HG02798 (cell line): Measurements from ENCODE around the gene GLP2R.
"Not testable (repeated sequence)": the region's sequence is repeated elsewhere in the genome, so short reads cannot be mapped to it uniquely, and the experiment has no call there.

Source experiments
- ATAC-seq: cut with Tn5 transposase; IDR thresholded peaks from one replicate; pipeline ENCODE4 v1.9.1; 2021; ENCODE audit warnings: mild to moderate bottlenecking; ENCODE audit not compliant: unreplicated experiment, poor library complexity

Gene GLP2R

GRCh38 chr17:9917131-9917530 lies 91.4 kb downstream of the GLP2R start:
- ATAC-seq, result no peak

GRCh38 chr17:9917801-9918200 lies 92.1 kb downstream of the GLP2R start:
- no peak for ATAC-seq

DNA sequence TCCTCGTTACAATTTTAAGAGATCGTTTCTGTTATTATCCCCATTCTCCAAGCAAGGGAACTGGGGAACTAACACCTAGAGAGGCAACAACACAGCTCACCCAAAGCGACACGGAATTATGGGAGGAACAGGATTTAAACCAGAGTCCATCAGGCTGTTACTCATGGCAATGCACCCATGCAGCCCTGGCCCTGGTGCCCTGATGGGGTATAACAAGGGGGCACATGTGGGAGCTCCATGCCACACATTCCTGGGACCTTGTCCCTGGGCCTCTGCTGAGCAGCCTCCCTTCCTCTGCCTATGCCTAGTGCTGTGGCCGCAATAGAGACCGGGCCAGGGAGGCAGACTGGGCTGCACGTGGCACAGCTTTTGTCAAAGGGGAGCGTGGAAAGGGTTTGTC lies 92.6 kb downstream of the GLP2R start:
- no peak for ATAC-seq

DNA sequence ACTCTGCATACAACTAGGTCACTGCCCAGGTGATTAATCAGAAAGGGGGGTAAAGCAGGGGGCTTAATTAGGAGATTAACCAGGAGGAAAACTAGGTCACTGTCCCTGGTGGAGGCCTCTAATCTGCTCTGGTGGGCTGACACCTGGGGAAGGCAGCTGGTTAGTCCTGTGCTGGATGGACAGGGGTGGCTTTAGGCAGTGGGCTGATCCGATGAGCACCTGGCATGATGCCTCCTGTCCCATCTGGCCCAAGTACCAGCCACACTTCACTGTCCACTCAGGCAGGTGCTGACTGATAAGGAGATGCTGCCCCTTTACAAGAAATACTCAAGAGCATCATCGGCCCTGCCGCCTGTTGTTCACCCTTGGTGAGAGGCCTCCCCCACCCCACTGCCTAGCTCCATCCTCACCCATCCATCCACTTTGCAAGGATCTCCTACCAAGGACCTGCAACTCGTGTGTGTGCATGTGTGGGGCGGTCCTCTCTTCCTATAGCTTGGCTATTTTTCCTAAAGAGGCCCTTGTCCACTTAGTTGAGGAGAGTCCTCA lies 93.2 kb downstream of the GLP2R start:
- no peak for ATAC-seq

- not testable (repeated sequence) for ATAC-seq
These were observed 95.5 kb downstream of the GLP2R start for GRCh38 chr17:9921216-9921615.

- ATAC-seq, result no peak
These were observed 96.5 kb downstream of the GLP2R start for GRCh38 chr17:9922012-9922848.

DNA sequence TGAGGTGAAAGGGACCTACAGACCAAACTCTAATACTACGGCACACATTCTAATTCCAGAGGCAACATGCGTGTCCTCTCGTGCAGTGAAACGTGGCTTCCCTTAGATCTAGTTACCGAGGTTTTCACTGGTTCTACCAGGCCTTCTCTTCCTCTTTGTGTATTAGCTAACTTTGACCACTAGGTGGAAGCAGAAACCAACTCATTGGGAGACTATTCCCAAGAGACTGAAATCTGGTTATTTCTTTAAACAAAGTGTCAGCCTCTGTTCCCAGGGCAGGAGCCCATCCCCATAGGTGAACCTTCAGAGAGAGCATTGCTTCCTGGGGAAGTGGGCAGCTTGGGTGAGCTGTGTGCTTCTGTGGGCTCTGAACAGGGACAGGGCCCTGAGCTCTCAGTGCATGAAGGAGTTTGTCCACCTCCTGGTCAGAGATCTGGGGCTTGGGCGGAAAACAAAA lies 99.0 kb downstream of the GLP2R start:
- ATAC-seq, result peak; percentile 56

- ATAC-seq, result no peak
These were observed 99.7 kb downstream of the GLP2R start for GRCh38 chr17:9925457-9925856.

DNA sequence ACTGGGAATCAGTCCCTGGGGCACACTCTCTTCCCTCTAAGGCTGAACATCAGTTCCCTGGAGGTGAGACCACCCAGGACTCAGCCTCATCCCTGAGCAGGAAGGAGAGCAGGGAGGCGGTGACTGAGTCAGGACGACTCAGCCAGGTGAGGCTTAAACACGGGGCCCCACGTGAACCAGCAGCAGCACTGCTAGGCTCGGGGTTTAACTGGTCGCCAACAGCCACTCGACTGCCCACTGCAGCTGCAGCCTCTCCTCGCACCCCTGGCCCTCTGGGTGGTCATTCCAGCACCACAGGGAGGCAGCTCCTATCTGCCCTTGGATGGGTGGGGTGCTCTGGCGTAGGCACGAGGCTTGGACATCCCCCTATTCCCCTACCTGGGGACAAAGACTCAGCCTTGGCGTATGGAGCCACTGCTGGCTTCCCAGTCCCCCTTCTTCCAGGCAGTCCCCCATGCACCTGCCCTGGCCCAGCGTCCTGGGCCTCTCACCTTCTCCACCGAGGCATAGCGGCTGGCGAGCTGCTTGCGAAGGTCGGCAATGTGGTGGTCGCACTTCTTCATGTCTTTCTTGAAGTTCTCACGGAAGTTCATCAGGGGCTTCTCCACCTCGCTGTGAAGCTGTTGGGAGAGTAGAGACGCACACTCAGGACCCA lies 100.6 kb downstream of the GLP2R start:
- no peak for ATAC-seq

GRCh38 chr17:9928601-9929333 lies 103.0 kb downstream of the GLP2R start:
- ATAC-seq, result no peak

- ATAC-seq, result no peak
These were observed 104.1 kb downstream of the GLP2R start for GRCh38 chr17:9929871-9930270.

DNA sequence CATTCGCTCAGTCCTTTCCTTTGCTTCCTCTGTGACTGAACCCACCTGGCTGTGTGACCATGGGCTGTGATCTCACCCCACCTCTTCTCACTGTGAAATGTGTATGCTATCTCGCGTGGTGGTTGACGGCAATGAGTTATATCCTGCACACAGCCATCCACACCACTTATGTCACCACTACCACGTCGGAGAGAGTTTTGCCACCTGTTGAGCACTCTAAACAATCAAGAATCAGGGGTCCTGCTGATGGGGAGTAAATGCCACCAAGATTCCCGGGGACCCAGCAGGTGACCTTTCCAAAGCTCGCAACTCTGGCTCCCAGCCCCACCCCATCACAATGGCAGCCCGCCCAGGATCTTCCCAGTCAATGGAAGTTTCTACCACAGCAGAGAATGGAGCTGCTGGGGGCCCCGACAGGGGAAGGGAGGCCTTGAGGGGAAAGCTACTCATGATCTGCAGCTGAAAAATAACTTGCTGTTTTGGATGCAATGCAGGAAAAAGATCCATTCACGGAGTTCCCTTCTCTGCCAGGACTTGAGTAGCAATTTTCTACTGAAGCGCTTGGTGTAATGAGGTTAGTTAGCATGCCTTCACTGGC lies 105.5 kb downstream of the GLP2R start:
- no peak for ATAC-seq

GRCh38 chr17:9932491-9932890 lies 106.8 kb downstream of the GLP2R start:
- ATAC-seq, result no peak

GRCh38 chr17:9934331-9934730 lies 108.6 kb downstream of the GLP2R start:
- no peak for ATAC-seq

- no peak for ATAC-seq
These were observed 109.7 kb downstream of the GLP2R start for GRCh38 chr17:9935408-9935807.

GRCh38 chr17:9936095-9936494 lies 110.4 kb downstream of the GLP2R start:
- ATAC-seq, result no peak

- no peak for ATAC-seq
These were observed 111.6 kb downstream of the GLP2R start for GRCh38 chr17:9937241-9937761.

- ATAC-seq, result no peak
These were observed 112.2 kb downstream of the GLP2R start for GRCh38 chr17:9937901-9938300.

DNA sequence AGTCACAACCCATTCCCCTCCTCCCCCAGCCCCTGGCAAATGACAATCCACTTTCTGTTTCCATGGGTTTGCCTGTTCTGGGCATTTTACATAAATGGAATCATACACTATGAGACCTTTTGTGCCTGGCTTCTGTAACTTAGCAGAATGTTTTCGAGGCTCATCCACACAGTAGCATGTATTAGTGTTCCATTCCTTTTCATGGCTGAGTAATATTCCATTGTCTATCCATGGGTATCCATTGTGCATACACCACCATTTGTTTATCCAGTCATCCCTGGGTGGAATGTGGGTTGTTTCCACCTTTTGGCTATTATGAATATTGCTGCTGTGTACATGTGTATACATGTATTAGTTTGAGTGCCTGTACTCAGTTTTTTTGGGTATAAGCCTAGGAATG lies 113.0 kb downstream of the GLP2R start:
- no peak for ATAC-seq

DNA sequence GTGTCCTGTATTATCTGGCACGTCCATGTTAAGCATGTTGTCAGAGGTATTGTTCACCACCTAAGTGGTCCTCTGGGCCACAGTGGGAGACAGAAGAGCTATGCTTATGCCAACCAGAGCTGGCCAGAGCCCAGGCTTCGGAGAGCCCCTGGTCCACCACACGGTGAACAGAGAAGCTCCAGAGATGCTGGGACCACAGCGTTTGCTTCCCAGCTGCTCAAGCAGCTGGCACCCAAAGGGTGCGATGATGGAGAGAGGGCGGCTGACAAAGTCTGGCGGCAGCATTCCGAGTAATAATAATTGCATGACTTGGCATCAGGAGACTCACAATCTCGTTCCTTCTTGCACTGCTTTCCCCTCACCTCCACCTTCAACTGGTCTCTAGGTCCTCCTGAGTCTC lies 115.1 kb downstream of the GLP2R start:
- no peak for ATAC-seq
